Uterus (tissue), 4 donors: ENCODE results near the gene SEPTIN8. TPM values are rescaled to one million over a fixed set of nuclear protein-coding genes. Genes with fewer than 3 reads are reported as not detected.

ENCODE experiments used
- DNase-seq, 2 donors: peaks; one replicate each; pipeline ENCODE4 v3.0.0-alpha.2; 2019 to 2020
- H3K27ac ChIP-seq, 2 donors: fragments of 200-600 bp; sonication (generic); 1 replicate in 1 of 2; 2 replicates in 1 of 2; pipeline ENCODE4 v1.5.1; 2016 to 2018
- H3K27me3 ChIP-seq, 2 donors: fragments of 200-600 bp; sonication (generic); one replicate each; pipeline ENCODE4 v1.5.1; 2018 to 2019; ENCODE audit warnings: control low read depth in 1 of 2
- H3K36me3 ChIP-seq, 2 donors: fragments of 200-600 bp; sonication (generic); one replicate each; pipeline ENCODE4 v1.5.1; 2019; ENCODE audit warnings: control low read depth in 1 of 2
- H3K4me1 ChIP-seq, 2 donors: fragments of 200-600 bp; sonication (generic); one replicate each; pipeline ENCODE4 v1.5.1; 2018 to 2019; ENCODE audit warnings: control low read depth in 1 of 2
- H3K4me3 ChIP-seq, 2 donors: fragments of 200-600 bp; sonication (generic); 1 replicate in 1 of 2; 2 replicates in 1 of 2; pipeline ENCODE4 v1.5.1; 2018 to 2019; ENCODE audit warnings: mild to moderate bottlenecking in 1 of 2
- H3K9me3 ChIP-seq, 2 donors: fragments of 200-600 bp; sonication (generic); one replicate each; pipeline ENCODE4 v1.5.1; 2019; ENCODE audit warnings: control low read depth in 1 of 2
- CTCF ChIP-seq, 4 experiments: fragments of 200-600 bp in 2 of 4; fragments of 450-650 bp in 2 of 4; sonication (generic) in 2 of 4; IDR thresholded peaks; one replicate each; pipeline ENCODE4 v1.5.1; 2016 to 2019; ENCODE audit warnings: antibody characterized with exemption in 4 of 4, mild to moderate bottlenecking in 2 of 4, moderate library complexity in 1 of 4
- POLR2A ChIP-seq, 2 donors: fragments of 450-650 bp; IDR thresholded peaks; one replicate each; pipeline ENCODE4 v1.6.1; 2016; ENCODE audit warnings: antibody characterized with exemption in 2 of 2, mild to moderate bottlenecking in 1 of 2, moderate library complexity in 1 of 2
- intact Hi-C: fragments of 100-400 bp; cut with DNase I; formaldehyde crosslinking; loops from one replicate; pipeline ENCODE4 v1.15.1; 2023; ENCODE audit warnings: low total_unique reads
- total RNA-seq, 4 donors: library from RNA; depleted of rRNA in 3 of 4; stranded (reverse); fragments of >200 nt in 3 of 4; gene quantifications; one replicate each; pipeline versions ENCODE4 v1.1.0 to v1.2.4, GENCODE V29; 2014 to 2023
- donor health status: DM: yes; HTN: yes; CAD: no.

Gene SEPTIN8
- total RNA-seq, 4 donors from 2014 or later: 17.7 to 49.4 (median 36.4) TPM

DNA sequence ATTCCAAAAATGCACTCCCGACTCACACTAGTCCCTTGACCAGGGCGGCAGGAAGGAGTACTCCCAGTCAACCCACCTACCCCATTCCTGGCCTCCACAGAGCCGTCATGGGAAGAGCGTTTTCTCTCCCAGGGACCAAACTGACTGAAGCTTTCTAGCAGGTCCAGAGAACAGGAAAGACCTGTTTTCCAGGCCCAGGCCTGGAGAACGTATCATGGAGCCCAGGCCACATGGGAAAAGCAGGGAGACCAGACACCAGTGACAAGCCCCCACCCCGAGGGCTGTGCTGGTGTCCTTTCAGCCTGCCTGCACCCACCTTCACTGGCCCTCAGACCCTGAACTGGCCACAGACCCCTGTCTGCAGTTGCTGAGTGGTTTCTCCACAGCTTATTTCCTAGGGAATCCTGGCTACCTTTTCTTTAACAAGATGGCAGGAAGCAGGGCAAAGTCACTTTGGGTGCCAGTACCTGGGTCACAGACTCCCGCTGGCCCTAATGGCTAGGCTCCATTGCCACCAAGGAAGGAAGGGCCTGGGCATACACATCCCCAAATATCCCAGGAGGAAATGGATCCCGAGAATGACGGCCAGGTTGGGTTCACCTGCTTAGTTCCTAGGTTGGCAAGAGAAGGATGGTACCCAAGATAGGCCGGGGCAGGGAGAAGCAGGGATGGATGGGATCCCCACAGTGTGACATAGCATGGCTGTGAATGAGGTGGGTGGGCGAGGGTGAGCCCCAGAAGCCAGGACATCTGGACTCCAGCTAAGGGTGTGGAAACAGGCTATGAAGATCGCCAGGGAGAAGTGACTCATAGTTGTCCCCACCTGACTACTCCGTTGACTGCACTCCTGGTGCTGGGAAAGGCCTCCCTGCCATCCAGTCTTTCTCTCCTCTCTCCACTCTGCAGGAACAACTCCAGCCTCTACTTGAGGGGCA, 17.7 kb downstream of the SEPTIN8 start:
- H3K4me1 ChIP-seq: no peaks in the 10 kb centered on the region
- no peak overlapping the region for H3K4me3 ChIP-seq
- no peaks in the 10 kb centered on the region for H3K9me3 ChIP-seq
- DNase-seq: no peak
- intact Hi-C loops: no loop called here
- H3K27me3 ChIP-seq: no peaks in the 10 kb centered on the region
- TF ChIP-seq POLR2A (IDR thresholded peaks at IDR 0.05) (no peak), CTCF (IDR thresholded peaks at IDR 0.05) (no peak)
- no peak overlapping the region for H3K27ac ChIP-seq
- no peaks in the 10 kb centered on the region for H3K36me3 ChIP-seq

DNA sequence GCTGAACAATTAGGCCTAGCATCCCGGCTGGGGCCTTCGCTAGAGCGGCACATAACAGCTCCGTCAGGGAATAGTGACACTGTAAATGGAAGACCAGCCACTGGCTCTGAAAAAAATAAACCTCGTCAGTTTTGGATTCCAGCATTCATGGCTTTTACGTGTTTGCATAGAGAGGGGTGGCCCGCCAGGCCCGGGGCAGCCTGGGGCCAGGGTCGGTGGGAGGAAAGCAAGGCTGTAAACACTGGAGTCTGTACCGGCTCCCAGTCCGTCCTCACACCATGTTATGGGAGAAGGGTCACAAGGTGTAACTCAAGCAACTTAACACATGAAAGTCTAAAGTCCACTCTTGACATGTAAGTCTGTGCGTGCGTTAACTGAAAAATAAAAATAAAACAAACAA, 18.6 kb downstream of the SEPTIN8 start:
- H3K36me3 ChIP-seq: no peaks in the 10 kb centered on the region
- intact Hi-C loops: no loop called here

GRCh38 chr5:132756542-132756941, 20.5 kb downstream of the SEPTIN8 start:
- H3K27me3 ChIP-seq: no peaks in the 10 kb centered on the region
- H3K36me3 ChIP-seq: no peaks in the 10 kb centered on the region
- no peak overlapping the region for H3K4me3 ChIP-seq
- no peaks in the 10 kb centered on the region for H3K9me3 ChIP-seq
- no peak for TF ChIP-seq POLR2A (IDR thresholded peaks at IDR 0.05)
- no peak for TF ChIP-seq CTCF (IDR thresholded peaks at IDR 0.05)
- no peak for DNase-seq
- intact Hi-C loops: no loop called here
- H3K27ac ChIP-seq: no peak overlapping the region
- H3K4me1 ChIP-seq: no peaks in the 10 kb centered on the region

More for the DNA sequence above, 18.6 kb downstream of the SEPTIN8 start:
- no peak overlapping the region for H3K27ac ChIP-seq
- no peak for DNase-seq
- TF ChIP-seq CTCF (IDR thresholded peaks at IDR 0.05) (no peak), POLR2A (IDR thresholded peaks at IDR 0.05) (no peak)
- H3K4me3 ChIP-seq: no peak overlapping the region
- H3K4me1 ChIP-seq: no peaks in the 10 kb centered on the region
- H3K9me3 ChIP-seq: no peaks in the 10 kb centered on the region
- no peaks in the 10 kb centered on the region for H3K27me3 ChIP-seq

- no peaks in the 10 kb centered on the region for H3K4me1 ChIP-seq
- TF ChIP-seq POLR2A (IDR thresholded peaks at IDR 0.05): no peak
- peak in 1 of 4 experiments; percentile 6 for TF ChIP-seq CTCF (IDR thresholded peaks at IDR 0.05)
- no peaks in the 10 kb centered on the region for H3K9me3 ChIP-seq
- DNase-seq: no peak
- H3K27ac ChIP-seq: no peak overlapping the region
- H3K36me3 ChIP-seq: no peaks in the 10 kb centered on the region
- H3K27me3 ChIP-seq: no peaks in the 10 kb centered on the region
- intact Hi-C loops: no loop called here
- H3K4me3 ChIP-seq: no peak overlapping the region
Measured at GRCh38 chr5:132754947-132755346, 22.1 kb downstream of the SEPTIN8 start.

GRCh38 chr5:132754111-132754510, 22.9 kb downstream of the SEPTIN8 start:
- Histone ChIP-seq H3K4me1 (no peaks in the 10 kb centered on the region), H3K27me3 (no peaks in the 10 kb centered on the region), H3K36me3 (no peaks in the 10 kb centered on the region), H3K27ac (no peak overlapping the region), H3K4me3 (no peak overlapping the region), H3K9me3 (no peaks in the 10 kb centered on the region)
- intact Hi-C loops: no loop called here
- TF ChIP-seq POLR2A (IDR thresholded peaks at IDR 0.05): no peak
- TF ChIP-seq CTCF (IDR thresholded peaks at IDR 0.05): no peak
- DNase-seq: no peak
